ENCODE results near the gene DEPDC1.

DEPDC1 gene, protein sequence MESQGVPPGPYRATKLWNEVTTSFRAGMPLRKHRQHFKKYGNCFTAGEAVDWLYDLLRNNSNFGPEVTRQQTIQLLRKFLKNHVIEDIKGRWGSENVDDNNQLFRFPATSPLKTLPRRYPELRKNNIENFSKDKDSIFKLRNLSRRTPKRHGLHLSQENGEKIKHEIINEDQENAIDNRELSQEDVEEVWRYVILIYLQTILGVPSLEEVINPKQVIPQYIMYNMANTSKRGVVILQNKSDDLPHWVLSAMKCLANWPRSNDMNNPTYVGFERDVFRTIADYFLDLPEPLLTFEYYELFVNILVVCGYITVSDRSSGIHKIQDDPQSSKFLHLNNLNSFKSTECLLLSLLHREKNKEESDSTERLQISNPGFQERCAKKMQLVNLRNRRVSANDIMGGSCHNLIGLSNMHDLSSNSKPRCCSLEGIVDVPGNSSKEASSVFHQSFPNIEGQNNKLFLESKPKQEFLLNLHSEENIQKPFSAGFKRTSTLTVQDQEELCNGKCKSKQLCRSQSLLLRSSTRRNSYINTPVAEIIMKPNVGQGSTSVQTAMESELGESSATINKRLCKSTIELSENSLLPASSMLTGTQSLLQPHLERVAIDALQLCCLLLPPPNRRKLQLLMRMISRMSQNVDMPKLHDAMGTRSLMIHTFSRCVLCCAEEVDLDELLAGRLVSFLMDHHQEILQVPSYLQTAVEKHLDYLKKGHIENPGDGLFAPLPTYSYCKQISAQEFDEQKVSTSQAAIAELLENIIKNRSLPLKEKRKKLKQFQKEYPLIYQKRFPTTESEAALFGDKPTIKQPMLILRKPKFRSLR

DNA sequence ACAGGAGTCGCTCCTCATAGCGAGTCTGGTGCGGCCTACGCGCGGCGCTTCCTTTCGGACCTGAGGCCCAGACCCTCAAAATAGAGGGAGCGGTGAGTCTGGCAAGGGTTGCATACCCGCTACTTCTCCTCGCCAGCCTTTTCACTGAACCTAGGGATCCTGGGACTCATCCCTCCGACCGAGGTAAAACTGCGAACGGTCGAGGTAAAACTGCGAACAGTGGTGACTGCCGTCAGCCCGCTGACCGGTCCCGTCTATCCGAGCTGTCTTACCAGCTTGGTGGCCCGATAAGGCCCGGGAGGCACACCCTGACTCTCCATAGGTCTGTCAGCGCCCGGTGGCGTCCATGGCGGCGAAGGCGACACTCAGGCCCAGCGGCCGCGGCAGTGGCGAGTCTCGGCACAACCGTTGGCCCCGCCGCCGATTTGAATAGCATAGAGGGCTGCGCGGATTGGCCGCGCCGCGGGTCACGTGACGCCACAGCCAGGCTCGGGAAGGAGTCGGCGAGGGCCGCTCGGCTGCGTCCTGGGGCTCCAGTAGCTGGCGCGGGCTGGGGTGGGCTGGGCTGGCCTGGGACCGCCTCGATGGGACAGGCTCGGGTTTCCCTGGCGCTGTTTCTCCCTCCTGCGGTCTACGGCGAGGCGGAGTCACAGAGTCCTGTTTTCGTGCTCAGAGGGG lies at the start of gene DEPDC1:
Gene DEPDC1 (minus strand): TSS at position 403 of the 678 bp plus-strand sequence. CDS start 83 bp downstream, at position 320.
- H3K27me3 Mint-ChIP-seq, result peaks cover 49% of the 10 kb centered on the region
- peak within 1 kb of the TSS; percentile 85 to 90 for H3K4me3 Mint-ChIP-seq
- H3K9me3 Mint-ChIP-seq, result peaks cover 5 to 7% of the 10 kb centered on the region in 2 donors

DNA sequence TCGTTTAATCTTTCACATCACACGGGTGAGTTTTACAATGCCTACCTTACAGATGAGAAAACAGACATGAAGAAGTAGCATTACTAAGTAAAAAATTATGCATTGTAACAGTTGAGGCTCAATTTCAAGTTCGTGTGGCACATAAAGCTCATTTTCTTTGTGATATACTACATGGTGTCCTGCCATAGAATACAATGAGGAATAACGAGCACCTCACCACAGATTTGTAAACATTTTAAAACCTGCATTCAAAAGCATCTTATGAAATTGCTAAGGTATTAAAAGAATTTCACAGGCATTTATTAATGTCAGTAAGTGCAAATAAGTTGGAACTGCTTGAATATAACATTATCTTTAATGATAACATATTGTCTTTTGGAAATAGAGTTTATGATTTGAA lies 47.8 kb upstream of the DEPDC1 start:
- peaks cover 2 to 3% of the 10 kb centered on the region in 2 donors for H3K9me3 Mint-ChIP-seq
- no peak overlapping the region for H3K4me3 Mint-ChIP-seq
- DNase-seq (no peak), ATAC-seq (no peak)
- H3K27ac Mint-ChIP-seq, result no peak overlapping the region
- H3K4me1 Mint-ChIP-seq, result no peaks in the 10 kb centered on the region
- no peaks in the 10 kb centered on the region for H3K27me3 Mint-ChIP-seq

More for the DNA sequence above, at the start of gene DEPDC1:
- peak; percentile 97 for ATAC-seq
- peak; percentile 74 to 84 for DNase-seq
- peaks cover 25% of the 10 kb centered on the region for H3K4me1 Mint-ChIP-seq
- H3K27ac Mint-ChIP-seq, result peak within 1 kb of the TSS; percentile 96 to 98

DNA sequence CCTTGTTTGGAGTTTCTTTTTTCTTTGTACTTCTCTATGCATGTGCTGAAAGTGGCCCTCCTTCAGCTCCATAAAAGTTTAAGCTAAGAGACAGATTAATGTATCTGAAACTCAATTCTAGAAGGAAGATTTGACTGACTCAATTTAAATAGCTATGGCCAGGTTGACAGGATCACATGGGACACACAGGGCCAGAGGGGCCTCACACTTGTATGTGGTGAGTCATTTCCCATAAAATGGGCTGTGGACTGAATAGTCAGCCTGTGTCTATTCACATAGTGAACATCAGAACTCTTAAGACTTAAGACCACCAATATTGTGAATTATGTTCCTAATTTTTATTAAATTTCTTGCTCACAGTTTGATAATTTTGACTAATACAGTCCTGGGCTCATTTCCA lies 45.7 kb upstream of the DEPDC1 start:
- DNase-seq (no peak), ATAC-seq (no peak)
- no peaks in the 10 kb centered on the region for H3K9me3 Mint-ChIP-seq
- H3K4me1 Mint-ChIP-seq, result no peaks in the 10 kb centered on the region
- no peak overlapping the region for H3K27ac Mint-ChIP-seq
- H3K4me3 Mint-ChIP-seq, result no peak overlapping the region
- H3K27me3 Mint-ChIP-seq, result no peaks in the 10 kb centered on the region

DNA sequence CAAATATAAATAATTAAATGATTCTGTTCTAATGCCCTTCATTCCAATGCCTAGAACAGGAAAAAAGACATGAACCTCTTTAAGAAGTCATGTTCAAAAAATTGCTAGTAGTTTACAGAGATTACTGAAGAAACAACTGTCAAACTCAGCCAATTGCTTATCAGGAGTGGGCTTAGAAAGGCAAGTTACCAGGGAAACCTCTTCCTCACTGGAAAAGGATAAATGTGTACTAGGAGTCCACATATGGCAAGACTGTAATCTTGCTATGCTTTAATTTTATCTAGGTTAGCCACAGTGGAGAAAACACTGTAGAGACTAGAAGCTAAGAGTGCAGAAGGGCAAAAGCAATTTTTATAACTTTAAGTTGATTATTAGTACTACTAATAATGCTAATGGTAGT lies 42.1 kb upstream of the DEPDC1 start:
- Mint-ChIP-seq H3K4me3 (no peak overlapping the region), H3K4me1 (no peaks in the 10 kb centered on the region), H3K27ac (no peak overlapping the region), H3K9me3 (no peaks in the 10 kb centered on the region), H3K27me3 (no peaks in the 10 kb centered on the region)
- ATAC-seq, result no peak
- no peak for DNase-seq

DNA sequence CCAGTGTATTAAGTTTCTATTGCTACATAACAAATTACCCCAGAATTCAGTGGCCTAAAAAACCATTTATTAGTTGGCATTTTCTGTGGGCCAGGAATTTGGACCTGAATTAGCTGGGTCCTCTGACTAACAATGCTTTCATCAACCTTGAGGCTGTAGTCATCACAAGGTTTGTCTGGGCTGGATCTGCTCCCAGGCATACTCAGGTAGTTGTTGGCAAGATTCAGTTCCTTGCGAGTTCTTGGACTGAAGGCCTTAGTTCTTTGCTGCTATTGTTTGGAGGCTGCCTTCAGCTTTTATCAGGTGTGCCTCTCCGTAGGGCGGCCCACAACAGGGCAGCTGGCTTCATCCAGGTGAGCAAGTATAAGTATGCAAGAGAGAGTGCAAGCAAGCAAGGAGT lies 31.4 kb upstream of the DEPDC1 start:
- Mint-ChIP-seq H3K27ac (no peak overlapping the region), H3K27me3 (peaks cover 12% of the 10 kb centered on the region), H3K4me1 (no peaks in the 10 kb centered on the region), H3K4me3 (no peak overlapping the region), H3K9me3 (peaks cover 0 to 24% of the 10 kb centered on the region in 2 donors)
- DNase-seq (no peak), ATAC-seq (no peak)

DNA sequence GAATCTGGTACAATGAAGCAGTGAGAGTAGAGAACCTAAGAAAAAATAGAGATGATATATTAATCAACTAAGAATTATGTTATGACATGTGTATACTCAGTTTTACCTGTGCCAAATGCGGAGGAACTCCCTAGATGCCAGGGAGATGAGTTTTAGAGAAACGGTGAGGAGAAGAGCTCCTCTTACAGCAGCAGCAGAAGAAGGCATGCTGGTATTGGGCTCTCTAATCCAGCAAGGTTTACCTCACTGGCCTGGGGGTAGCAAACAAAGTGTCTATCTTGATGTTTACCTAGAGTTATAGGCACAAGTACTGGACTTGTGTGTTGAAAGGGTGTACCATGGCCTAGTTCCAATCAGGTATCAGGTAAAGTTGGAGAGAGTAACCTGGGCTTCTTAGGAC lies 28.9 kb upstream of the DEPDC1 start:
- ATAC-seq, result no peak
- Mint-ChIP-seq H3K27me3 (peaks cover 10% of the 10 kb centered on the region), H3K27ac (no peak overlapping the region), H3K9me3 (peaks cover 0 to 8% of the 10 kb centered on the region in 2 donors), H3K4me1 (no peaks in the 10 kb centered on the region), H3K4me3 (no peak overlapping the region)
- DNase-seq, result no peak

DNA sequence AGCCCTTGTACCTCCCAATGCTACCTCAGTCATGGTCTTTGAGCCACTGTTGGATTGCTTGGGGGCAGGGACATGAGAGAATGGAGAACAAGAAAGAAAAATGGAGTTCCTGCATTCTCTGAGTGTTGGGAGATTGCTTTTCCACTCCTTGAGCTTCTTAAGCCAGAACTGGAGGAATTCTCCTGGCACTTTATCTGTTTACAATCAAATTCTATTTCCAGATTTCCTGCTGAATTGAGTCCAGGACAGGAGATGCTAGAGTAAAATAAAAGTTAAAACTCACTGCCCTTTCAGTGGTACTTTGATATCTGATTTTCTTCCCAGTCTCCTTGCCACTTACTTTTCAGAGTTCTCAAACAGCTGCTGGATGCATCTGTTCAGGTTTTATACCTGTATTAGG lies 24.4 kb upstream of the DEPDC1 start:
- Mint-ChIP-seq H3K4me1 (no peaks in the 10 kb centered on the region), H3K9me3 (peaks cover 0 to 4% of the 10 kb centered on the region in 2 donors), H3K27ac (no peak overlapping the region), H3K27me3 (peaks cover 5% of the 10 kb centered on the region), H3K4me3 (no peak overlapping the region)
- no peak for ATAC-seq
- no peak for DNase-seq

DNA sequence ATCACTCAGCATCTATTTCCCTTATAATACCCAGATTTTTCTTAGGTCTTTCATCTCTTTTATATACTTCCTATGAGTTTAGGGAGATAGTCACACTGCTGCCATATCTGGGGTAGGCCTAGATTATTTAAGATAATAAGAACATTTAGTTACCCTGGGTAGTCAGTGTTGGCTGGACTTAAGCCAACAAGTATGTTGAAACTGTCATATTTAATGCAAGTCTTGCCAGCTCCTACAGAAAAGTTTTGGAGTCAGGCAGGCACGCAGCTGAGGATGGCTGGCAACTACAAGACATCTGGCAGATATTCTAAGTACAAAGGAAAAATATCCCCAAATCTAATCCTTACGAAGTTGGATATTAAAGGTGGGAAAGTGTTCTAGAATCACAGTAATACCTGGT lies 19.2 kb upstream of the DEPDC1 start:
- DNase-seq (no peak), ATAC-seq (no peak)
- Mint-ChIP-seq H3K4me1 (no peaks in the 10 kb centered on the region), H3K9me3 (no peaks in the 10 kb centered on the region), H3K4me3 (no peak overlapping the region), H3K27me3 (no peaks in the 10 kb centered on the region), H3K27ac (no peak overlapping the region)

DNA sequence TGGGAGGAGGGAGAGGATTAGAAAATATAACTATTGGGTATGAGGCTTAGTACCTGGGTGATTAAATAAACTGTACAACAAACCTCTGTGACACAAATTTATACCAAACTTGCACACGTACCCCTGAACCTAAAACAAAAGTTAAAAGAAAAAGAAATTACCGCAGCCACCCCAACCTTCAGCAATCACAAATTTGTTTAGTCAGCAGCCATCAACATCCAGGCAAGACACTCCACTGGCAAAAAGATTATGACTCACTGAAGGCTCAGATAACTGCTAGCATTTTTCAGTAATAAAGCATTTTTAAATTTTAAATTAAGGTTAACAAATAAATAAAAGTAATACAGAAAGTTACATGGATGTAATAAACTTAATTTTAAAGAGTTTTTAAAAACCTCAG lies 14.4 kb upstream of the DEPDC1 start:
- Mint-ChIP-seq H3K4me3 (no peak overlapping the region), H3K9me3 (no peaks in the 10 kb centered on the region), H3K4me1 (no peaks in the 10 kb centered on the region), H3K27ac (no peak overlapping the region), H3K27me3 (no peaks in the 10 kb centered on the region)
- ATAC-seq (no peak), DNase-seq (no peak)

DNA sequence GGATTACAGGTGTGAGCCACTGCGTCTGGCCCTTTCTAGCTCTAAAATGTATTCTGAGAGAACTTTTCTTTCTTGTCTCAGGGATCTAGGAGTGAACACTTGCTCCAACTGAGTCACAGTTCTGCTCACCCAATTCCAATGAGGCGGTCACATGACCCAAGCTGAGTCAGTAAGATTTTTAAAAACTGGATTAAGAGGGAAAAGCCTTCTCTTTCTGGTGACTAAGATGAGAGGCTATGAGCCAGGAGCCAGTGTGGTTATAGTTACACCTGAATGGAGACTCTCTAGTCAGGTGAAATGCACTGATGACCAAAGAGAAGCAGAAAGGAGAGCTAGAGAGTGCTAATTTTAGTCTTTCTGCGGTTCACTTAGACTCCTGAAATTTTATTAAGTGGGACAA lies 9.5 kb upstream of the DEPDC1 start:
- DNase-seq (no peak), ATAC-seq (no peak)
- Mint-ChIP-seq H3K27ac (peak overlapping the region in 1 of 2 donors; percentile 54), H3K4me3 (no peak overlapping the region), H3K4me1 (no peaks in the 10 kb centered on the region), H3K27me3 (no peaks in the 10 kb centered on the region), H3K9me3 (peaks cover 16 to 17% of the 10 kb centered on the region in 2 donors)

DNA sequence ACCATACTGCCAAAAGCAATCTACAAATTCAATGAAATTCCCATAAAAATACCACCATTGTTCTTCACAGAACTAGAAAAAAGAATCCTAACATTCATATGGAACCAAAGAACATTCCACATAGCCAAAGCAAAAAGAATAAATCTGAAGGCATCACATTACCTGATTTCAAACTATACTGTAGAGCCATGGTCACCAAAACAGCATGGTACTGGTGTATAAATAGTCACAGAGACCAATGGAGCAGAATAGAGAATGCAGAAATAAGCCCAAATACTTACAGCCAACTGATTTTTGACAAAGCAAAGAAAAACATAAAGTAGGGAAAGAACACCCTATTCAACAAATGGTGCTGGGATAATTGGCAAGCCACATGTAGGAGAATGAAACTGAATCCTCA lies 6.2 kb upstream of the DEPDC1 start:
- H3K4me1 Mint-ChIP-seq, result no peaks in the 10 kb centered on the region
- ATAC-seq (no peak), DNase-seq (no peak)
- H3K27me3 Mint-ChIP-seq, result peaks cover 24% of the 10 kb centered on the region
- H3K9me3 Mint-ChIP-seq, result peaks cover 17 to 19% of the 10 kb centered on the region in 2 donors
- no peak overlapping the region for H3K27ac Mint-ChIP-seq
- no peak overlapping the region for H3K4me3 Mint-ChIP-seq

DNA sequence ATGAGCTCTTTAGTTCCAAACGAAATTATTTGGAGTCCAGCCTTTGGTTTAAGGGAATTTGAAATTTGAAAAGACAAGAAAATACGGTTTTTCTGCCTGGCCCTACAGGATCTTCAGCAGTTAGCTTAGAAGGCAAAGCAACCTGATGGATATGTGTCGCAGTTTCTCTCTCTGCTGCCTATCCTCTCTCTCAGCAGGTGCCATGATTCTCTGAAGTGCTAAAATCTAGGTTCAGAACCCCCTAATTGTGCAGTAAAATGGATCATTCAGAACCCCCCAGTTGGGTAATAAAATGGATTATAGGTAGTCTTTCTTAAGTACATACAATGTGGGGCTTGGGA lies 446 bp upstream of the DEPDC1 start:
- H3K4me1 Mint-ChIP-seq, result peaks cover 25% of the 10 kb centered on the region
- DNase-seq (no peak), ATAC-seq (peak; percentile 30)
- H3K9me3 Mint-ChIP-seq, result peaks cover 7 to 8% of the 10 kb centered on the region in 2 donors
- peaks cover 49% of the 10 kb centered on the region for H3K27me3 Mint-ChIP-seq
- peak overlapping the region; percentile 85 to 90 for H3K4me3 Mint-ChIP-seq
- H3K27ac Mint-ChIP-seq, result peak overlapping the region in 1 of 2 donors; percentile 96

DNA sequence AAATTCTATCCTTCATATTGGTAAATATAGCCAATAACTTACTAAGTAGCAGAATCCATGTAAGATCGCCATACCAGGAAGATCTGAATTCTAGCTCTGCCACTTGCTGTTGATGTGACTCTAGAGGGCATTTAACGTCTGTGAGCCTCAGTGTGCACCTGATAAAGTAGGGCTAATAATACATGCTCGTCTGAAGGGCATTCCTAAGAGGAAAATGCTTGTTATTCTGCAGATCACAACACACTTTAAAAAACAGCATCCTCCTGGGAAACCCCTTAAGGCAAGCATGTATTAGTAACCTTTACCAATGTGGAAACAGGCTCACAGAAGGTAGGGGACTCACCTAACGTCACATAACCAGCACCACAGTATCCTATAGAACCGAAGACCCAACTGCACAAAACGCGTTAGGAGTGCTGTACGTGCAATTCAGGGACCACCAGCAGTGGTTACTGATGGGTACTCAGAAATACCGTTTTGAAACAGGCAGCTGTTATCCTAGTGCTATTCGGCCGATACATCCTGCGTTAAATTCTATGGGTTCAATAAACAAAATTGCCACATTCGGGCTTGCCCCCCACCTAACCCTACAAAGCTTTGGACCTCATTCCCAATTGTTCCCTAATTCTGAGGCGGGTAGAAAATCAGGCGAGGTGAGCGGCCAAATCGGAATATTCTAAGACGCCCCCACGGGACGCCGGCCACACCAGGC lies 758 bp downstream of the DEPDC1 start:
- Mint-ChIP-seq H3K4me1 (peaks cover 25% of the 10 kb centered on the region), H3K27me3 (peaks cover 49% of the 10 kb centered on the region), H3K9me3 (no peaks in the 10 kb centered on the region), H3K27ac (peak overlapping the region; percentile 96 to 98), H3K4me3 (peak overlapping the region; percentile 85 to 90)
- ATAC-seq (peak; percentile 44), DNase-seq (peak in 1 of 2 donors; percentile 3)

DNA sequence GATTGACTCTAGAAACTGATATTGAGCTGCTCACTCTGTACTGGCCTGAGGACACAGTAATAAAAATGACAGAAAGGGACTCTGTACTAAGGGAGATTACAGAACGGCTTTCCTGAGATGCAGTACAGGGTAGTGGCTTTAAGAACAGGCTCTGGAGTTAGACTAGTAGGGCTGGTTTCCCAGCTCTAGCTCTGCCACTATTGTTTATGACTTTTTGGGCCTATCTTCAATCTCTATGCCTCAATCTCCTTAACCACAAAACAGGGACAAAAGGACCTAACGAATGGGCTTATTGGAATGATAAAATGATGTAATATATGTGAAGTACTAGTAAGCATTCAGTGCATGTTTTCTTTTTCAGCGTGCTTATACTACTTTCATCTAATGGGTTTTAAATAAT lies 1.4 kb downstream of the DEPDC1 start:
- H3K9me3 Mint-ChIP-seq, result no peaks in the 10 kb centered on the region
- no peak overlapping the region for H3K27ac Mint-ChIP-seq
- no peak for ATAC-seq
- no peak for DNase-seq
- peaks cover 25% of the 10 kb centered on the region for H3K4me1 Mint-ChIP-seq
- H3K4me3 Mint-ChIP-seq, result peak overlapping the region; percentile 85 to 90
- peaks cover 49% of the 10 kb centered on the region for H3K27me3 Mint-ChIP-seq

DNA sequence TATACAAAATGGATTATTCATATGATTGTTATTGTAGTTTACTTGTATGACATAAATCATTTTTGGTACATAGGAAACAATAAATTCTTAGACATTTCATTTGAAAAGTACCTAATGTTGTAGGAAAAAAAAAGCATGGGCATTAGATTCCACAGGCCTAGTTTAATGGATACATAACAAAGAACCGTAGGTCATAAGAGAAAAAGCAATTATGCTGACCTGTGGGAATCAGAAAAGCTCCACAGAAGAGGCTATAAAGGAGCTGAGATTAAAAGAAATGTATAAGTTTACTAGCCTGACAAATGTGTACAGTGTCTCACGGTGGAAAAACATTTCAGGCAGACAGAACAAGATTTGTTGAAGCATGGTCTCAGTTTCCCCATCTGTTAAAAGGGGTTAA lies 3.7 kb downstream of the DEPDC1 start:
- no peaks in the 10 kb centered on the region for H3K9me3 Mint-ChIP-seq
- H3K27ac Mint-ChIP-seq, result no peak overlapping the region
- no peak overlapping the region for H3K4me3 Mint-ChIP-seq
- peaks cover 25% of the 10 kb centered on the region for H3K4me1 Mint-ChIP-seq
- peaks cover 26% of the 10 kb centered on the region for H3K27me3 Mint-ChIP-seq
- DNase-seq (no peak), ATAC-seq (no peak)

Measured in stimulated activated naive CD8-positive, alpha-beta T cell treated with anti-CD3 and anti-CD28 coated beads, Interleukin-15, amount 100 ng/mL, for 72 hours (primary cell).